HepG2 (cell line): ENCODE results near the gene NFE2. TPM values are rescaled to one million over a fixed set of nuclear protein-coding genes. Genes with fewer than 3 reads are reported as not detected.

Source experiments
- ASH2L ChIP-seq: fragments of 300-600, 200-600 bp; sonication (generic); IDR thresholded peaks from 2 replicates; pipeline ENCODE4 v1.7.0; 2017; ENCODE audit warnings: low read depth, mild to moderate bottlenecking, moderate library complexity, mixed read lengths, low read length; ENCODE audit not compliant: insufficient read length
- CEBPZ ChIP-seq: IDR thresholded peaks from 2 replicates; pipeline ENCODE4 v1.6.1; 2012; ENCODE audit warnings: low read length, improper control_type of control experiment
- FOXJ3 ChIP-seq: sonication (generic); formaldehyde crosslinking; IDR thresholded peaks from 2 replicates; pipeline ENCODE4 v1.4.0; 2020; ENCODE audit warnings: missing genetic modification reagents, mild to moderate bottlenecking, borderline replicate concordance
- HDAC1 ChIP-seq: sonication (generic); formaldehyde crosslinking; IDR thresholded peaks from 2 replicates; pipeline ENCODE4 v1.5.1; 2020; ENCODE audit warnings: mild to moderate bottlenecking, missing genetic modification reagents
- HES4 ChIP-seq: sonication (generic); formaldehyde crosslinking; IDR thresholded peaks from 2 replicates; pipeline ENCODE4 v1.9.0; 2021; ENCODE audit warnings: mild to moderate bottlenecking, missing genetic modification reagents, borderline replicate concordance
- HMGA1 ChIP-seq: sonication (generic); formaldehyde crosslinking; conservative IDR thresholded peaks from 2 replicates; pipeline ENCODE4 v1.4.0; 2020; ENCODE audit warnings: missing genetic modification reagents
- HOMEZ ChIP-seq: IDR thresholded peaks from 2 replicates; pipeline ENCODE4 v1.6.1; 2016; ENCODE audit warnings: low read depth
- IRF2 ChIP-seq: IDR thresholded peaks from 2 replicates; pipeline ENCODE4 v1.6.1; 2018; ENCODE audit warnings: missing genetic modification reagents, missing compliant biosample characterization
- NFKBIZ ChIP-seq: IDR thresholded peaks from 2 replicates; pipeline ENCODE4 v1.6.1; 2018; ENCODE audit warnings: missing genetic modification reagents, missing compliant biosample characterization
- RAD21 ChIP-seq: fragments of 450-650 bp; formaldehyde crosslinking; IDR thresholded peaks from 2 replicates; pipeline ENCODE4 v1.5.0; 2020; ENCODE audit warnings: mild to moderate bottlenecking
- RFX1 ChIP-seq: fragments of 450-650 bp; IDR thresholded peaks from 2 replicates; pipeline ENCODE4 v1.6.1; 2017
- RORA ChIP-seq: sonication (generic); formaldehyde crosslinking; IDR thresholded peaks from 2 replicates; pipeline ENCODE4 v1.5.0; 2020; ENCODE audit warnings: mild to moderate bottlenecking, missing genetic modification reagents, moderate library complexity
- SAFB2 ChIP-seq: sonication (generic); formaldehyde crosslinking; IDR thresholded peaks from 2 replicates; pipeline ENCODE4 v1.5.1; 2020; ENCODE audit warnings: missing genetic modification reagents, low read depth, mild to moderate bottlenecking, borderline replicate concordance
- SALL2 ChIP-seq: sonication (generic); formaldehyde crosslinking; IDR thresholded peaks from 2 replicates; pipeline ENCODE4 v1.8.1; 2023; ENCODE audit warnings: mild to moderate bottlenecking, missing genetic modification reagents, inconsistent platforms
- SP1 ChIP-seq, 2 experiments: fragments of 450-650 bp in 1 of 2; sonication (generic) in 1 of 2; formaldehyde crosslinking in 1 of 2; IDR thresholded peaks; 2 replicates each; pipeline versions ENCODE4 v1.4.0 to v1.6.1; 2016 to 2020; ENCODE audit warnings: missing genetic modification reagents in 1 of 2
- SP2 ChIP-seq: sonication (generic); formaldehyde crosslinking; IDR thresholded peaks from 2 replicates; pipeline ENCODE4 v1.5.1; 2020; ENCODE audit warnings: mild to moderate bottlenecking, missing genetic modification reagents
- SRSF1 ChIP-seq: fragments of 200-400 bp; formaldehyde crosslinking; optimal IDR thresholded peaks from 2 replicates; pipeline ENCODE3; 2017; ENCODE audit warnings: mild to moderate bottlenecking, low read depth, low read length, moderate library complexity
- YEATS4 ChIP-seq: sonication (generic); formaldehyde crosslinking; IDR thresholded peaks from 2 replicates; pipeline ENCODE4 v1.4.0; 2020; ENCODE audit warnings: missing genetic modification reagents, borderline replicate concordance
- ZKSCAN1 ChIP-seq: fragments of 150-350 bp; IDR thresholded peaks from 2 replicates; pipeline ENCODE4 v1.6.1; 2014; ENCODE audit warnings: low read length
- ZNF33B ChIP-seq: sonication (generic); formaldehyde crosslinking; IDR thresholded peaks from 2 replicates; pipeline ENCODE4 v1.5.1; 2020; ENCODE audit warnings: mild to moderate bottlenecking, missing genetic modification reagents
- ZNF451 ChIP-seq: sonication (generic); formaldehyde crosslinking; IDR thresholded peaks from 2 replicates; pipeline ENCODE4 v1.5.0; 2020; ENCODE audit warnings: mild to moderate bottlenecking, missing genetic modification reagents
- ZNF512 ChIP-seq: sonication (generic); formaldehyde crosslinking; IDR thresholded peaks from 2 replicates; pipeline ENCODE4 v1.4.0; 2020; ENCODE audit warnings: mild to moderate bottlenecking, missing genetic modification reagents
- ZNF543 ChIP-seq: sonication (generic); formaldehyde crosslinking; IDR thresholded peaks from 2 replicates; pipeline ENCODE4 v1.4.0; 2020; ENCODE audit warnings: mild to moderate bottlenecking, missing genetic modification reagents
- ZNF615 ChIP-seq: sonication (generic); formaldehyde crosslinking; IDR thresholded peaks from 2 replicates; pipeline ENCODE4 v1.5.0; 2020; ENCODE audit warnings: mild to moderate bottlenecking, missing genetic modification reagents, borderline replicate concordance
- ZNF619 ChIP-seq: sonication (generic); formaldehyde crosslinking; IDR thresholded peaks from 2 replicates; pipeline ENCODE4 v1.4.0; 2020; ENCODE audit warnings: mild to moderate bottlenecking, missing genetic modification reagents
- polyA plus RNA-seq, 8 experiments: library from polyadenylated mRNA; depleted of rRNA in 3 of 8; stranded (reverse) in 7 of 8; unstranded in 1 of 8; fragments of >200 nt; fragmentation: Illumina TruSeq in 4 of 8; extraction: Trizol in 4 of 8; gene quantifications; 2 replicates each; pipeline versions ENCODE4 v1.2.1 to v1.2.3, GENCODE V29; 2011 to 2016; ENCODE audit warnings: low read depth in 4 of 8, missing spikeins in 1 of 8, mixed read lengths in 1 of 8; ENCODE audit not compliant: insufficient read depth in 1 of 8
- total RNA-seq, 5 experiments: library from RNA; depleted of rRNA; stranded (reverse); fragments of >200 nt; fragmentation: Illumina TruSeq; extraction: Trizol; gene quantifications; 2 replicates each; pipeline ENCODE4 v1.2.3, GENCODE V29; 2016; ENCODE audit warnings: low read depth in 1 of 5

Gene NFE2
- total and polyA plus RNA-seq, 2 of the 13 experiments (the other 11 are each of a cell fraction or from before 2014, with no cell fraction given) = 4.5 to 7.8 TPM

GRCh38 chr12:54279632-54280467, 21.0 kb downstream of the NFE2 start, which contains the start of gene CBX5 (continued):
- TF ChIP-seq HOMEZ (peak; percentile 62; the same call in 1 of the 2 replicates), FOXJ3 (no peak), ZKSCAN1 (no peak), ZNF512 (CRISPR knock-in tag) (no peak), RORA (CRISPR knock-in tag) (no peak), RAD21 (CRISPR knock-in tag) (0 out of 2 replicates have a peak, but pooled peaks have one; percentile 19), HES4 (CRISPR knock-in tag) (no peak), IRF2 (CRISPR knock-in tag) (peak; percentile 30; the same call in 1 of the 2 replicates), SP1 (IDR thresholded peaks at IDR 0.05) (no peak), SP1 (CRISPR knock-in tag; IDR thresholded peaks at IDR 0.05) (no peak; the same call in none of the 2 replicates), YEATS4 (CRISPR knock-in tag) (no peak), HDAC1 (peak; percentile 59; the same call in 1 of the 2 replicates), HMGA1 (no peak), ZNF615 (CRISPR knock-in tag) (no peak), SP2 (CRISPR knock-in tag) (peak; percentile 95), RFX1 (no peak), SALL2 (CRISPR knock-in tag) (peak; percentile 94), NFKBIZ (CRISPR knock-in tag) (peak; percentile 39; the same call in 1 of the 2 replicates), ASH2L (no peak), ZNF619 (CRISPR knock-in tag) (peak; percentile 71), CEBPZ (peak; percentile 68), ZNF543 (CRISPR knock-in tag) (no peak), SRSF1 (no peak), ZNF33B (CRISPR knock-in tag) (no peak), ZNF451 (CRISPR knock-in tag) (0 out of 2 replicates have a peak, but pooled peaks have one; percentile 32), SAFB2 (CRISPR knock-in tag) (no peak)
